Osteoblast (primary cell): ENCODE measurements around the gene YIPF1. TPM values are rescaled to one million over a fixed set of nuclear protein-coding genes. Genes with fewer than 3 reads are reported as not detected.

ENCODE experiments used
- DNase-seq: peaks from one replicate; pipeline ENCODE4 v3.0.0; 2011; ENCODE audit warnings: low spot score, mixed read lengths; ENCODE audit not compliant: insufficient read length; ENCODE audit errors: missing footprints
- H2AFZ ChIP-seq: 2 replicates; pipeline ENCODE4 v1.6.0; 2011; ENCODE audit warnings: mild to moderate bottlenecking, low read length
- H3K27ac ChIP-seq: 2 replicates; pipeline ENCODE4 v1.5.1; 2011; ENCODE audit warnings: mild to moderate bottlenecking, low read depth, low read length, moderate library complexity
- H3K27me3 ChIP-seq: 2 replicates; pipeline ENCODE4 v1.6.0; 2012; ENCODE audit warnings: mild to moderate bottlenecking, control low read depth, inconsistent platforms, low read length, moderate library complexity; ENCODE audit not compliant: insufficient read depth
- H3K36me3 ChIP-seq: 2 replicates; pipeline ENCODE4 v1.5.1; 2011; ENCODE audit warnings: mild to moderate bottlenecking, low read length, control low read depth, moderate library complexity; ENCODE audit not compliant: insufficient read depth
- H3K4me1 ChIP-seq: 2 replicates; pipeline ENCODE4 v1.5.1; 2011; ENCODE audit warnings: mild to moderate bottlenecking, low read length, control low read depth, moderate library complexity; ENCODE audit not compliant: insufficient read depth
- H3K4me2 ChIP-seq: 2 replicates; pipeline ENCODE4 v1.6.0; 2011; ENCODE audit warnings: mild to moderate bottlenecking, low read length; ENCODE audit not compliant: insufficient read depth
- H3K4me3 ChIP-seq: fragments of 200-600 bp; sonication (generic); 3 replicates; pipeline ENCODE4 v1.5.1; 2012; ENCODE audit warnings: mild to moderate bottlenecking, low read length, inconsistent platforms; ENCODE audit not compliant: insufficient read depth
- H3K79me2 ChIP-seq: 2 replicates; pipeline ENCODE4 v1.6.0; 2012; ENCODE audit warnings: mild to moderate bottlenecking, low read length, control low read depth, inconsistent platforms; ENCODE audit not compliant: insufficient read depth
- H3K9me3 ChIP-seq: 2 replicates; pipeline ENCODE4 v1.5.1; 2011; ENCODE audit warnings: low read depth, low read length, control low read depth
- H4K20me1 ChIP-seq: 2 replicates; pipeline ENCODE4 v1.6.0; 2012; ENCODE audit warnings: mild to moderate bottlenecking, low read length, control low read depth; ENCODE audit not compliant: insufficient read depth
- total RNA-seq: library from RNA; depleted of rRNA; stranded (reverse); fragments of >200 nt; gene quantifications from 2 replicates; pipeline ENCODE4 v1.2.3, GENCODE V29; 2012
- TF ChIP-seq, protein P1 (sequence below): IDR thresholded peaks from 2 replicates; pipeline ENCODE4 v1.5.1; 2011; ENCODE audit warnings: mild to moderate bottlenecking, low read depth, low read length, moderate library complexity; ENCODE audit errors: extremely low read depth

The YIPF1 gene
- total RNA-seq, 1 donor, result 23.2 TPM

DNA sequence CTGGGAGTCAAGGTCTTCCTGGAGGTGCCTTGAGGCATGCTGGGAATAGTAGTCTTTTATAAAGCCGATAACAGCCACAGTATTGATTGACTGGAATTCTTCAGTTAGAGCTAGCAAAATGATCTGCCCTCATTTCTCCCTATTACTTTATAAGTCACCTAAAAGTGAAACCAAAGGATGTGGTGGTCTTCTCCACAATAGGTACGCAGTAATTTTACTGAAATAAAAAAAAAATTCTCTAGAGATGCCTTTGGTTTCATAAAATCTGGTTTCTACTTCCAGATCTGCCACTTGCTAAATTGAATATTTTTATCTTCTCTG lies 51.0 kb downstream of the YIPF1 start:
- H3K27ac ChIP-seq, result peak overlapping the region; percentile 79
- H3K9me3 ChIP-seq, result no peaks in the 10 kb centered on the region
- peaks cover 23% of the 10 kb centered on the region for H3K4me1 ChIP-seq
- peak overlapping the region; percentile 79 for H3K4me3 ChIP-seq
- TF ChIP-seq, protein P1, sequence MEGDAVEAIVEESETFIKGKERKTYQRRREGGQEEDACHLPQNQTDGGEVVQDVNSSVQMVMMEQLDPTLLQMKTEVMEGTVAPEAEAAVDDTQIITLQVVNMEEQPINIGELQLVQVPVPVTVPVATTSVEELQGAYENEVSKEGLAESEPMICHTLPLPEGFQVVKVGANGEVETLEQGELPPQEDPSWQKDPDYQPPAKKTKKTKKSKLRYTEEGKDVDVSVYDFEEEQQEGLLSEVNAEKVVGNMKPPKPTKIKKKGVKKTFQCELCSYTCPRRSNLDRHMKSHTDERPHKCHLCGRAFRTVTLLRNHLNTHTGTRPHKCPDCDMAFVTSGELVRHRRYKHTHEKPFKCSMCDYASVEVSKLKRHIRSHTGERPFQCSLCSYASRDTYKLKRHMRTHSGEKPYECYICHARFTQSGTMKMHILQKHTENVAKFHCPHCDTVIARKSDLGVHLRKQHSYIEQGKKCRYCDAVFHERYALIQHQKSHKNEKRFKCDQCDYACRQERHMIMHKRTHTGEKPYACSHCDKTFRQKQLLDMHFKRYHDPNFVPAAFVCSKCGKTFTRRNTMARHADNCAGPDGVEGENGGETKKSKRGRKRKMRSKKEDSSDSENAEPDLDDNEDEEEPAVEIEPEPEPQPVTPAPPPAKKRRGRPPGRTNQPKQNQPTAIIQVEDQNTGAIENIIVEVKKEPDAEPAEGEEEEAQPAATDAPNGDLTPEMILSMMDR, result no peak
- no peaks in the 10 kb centered on the region for H3K36me3 ChIP-seq
- H3K27me3 ChIP-seq, result no peaks in the 10 kb centered on the region
- H2AFZ ChIP-seq, result peak overlapping the region; percentile 93
- DNase-seq, result no peak
- peaks cover 20% of the 10 kb centered on the region for H3K79me2 ChIP-seq
- H4K20me1 ChIP-seq, result no peaks in the 10 kb centered on the region
- peak overlapping the region; percentile 95 for H3K4me2 ChIP-seq

DNA sequence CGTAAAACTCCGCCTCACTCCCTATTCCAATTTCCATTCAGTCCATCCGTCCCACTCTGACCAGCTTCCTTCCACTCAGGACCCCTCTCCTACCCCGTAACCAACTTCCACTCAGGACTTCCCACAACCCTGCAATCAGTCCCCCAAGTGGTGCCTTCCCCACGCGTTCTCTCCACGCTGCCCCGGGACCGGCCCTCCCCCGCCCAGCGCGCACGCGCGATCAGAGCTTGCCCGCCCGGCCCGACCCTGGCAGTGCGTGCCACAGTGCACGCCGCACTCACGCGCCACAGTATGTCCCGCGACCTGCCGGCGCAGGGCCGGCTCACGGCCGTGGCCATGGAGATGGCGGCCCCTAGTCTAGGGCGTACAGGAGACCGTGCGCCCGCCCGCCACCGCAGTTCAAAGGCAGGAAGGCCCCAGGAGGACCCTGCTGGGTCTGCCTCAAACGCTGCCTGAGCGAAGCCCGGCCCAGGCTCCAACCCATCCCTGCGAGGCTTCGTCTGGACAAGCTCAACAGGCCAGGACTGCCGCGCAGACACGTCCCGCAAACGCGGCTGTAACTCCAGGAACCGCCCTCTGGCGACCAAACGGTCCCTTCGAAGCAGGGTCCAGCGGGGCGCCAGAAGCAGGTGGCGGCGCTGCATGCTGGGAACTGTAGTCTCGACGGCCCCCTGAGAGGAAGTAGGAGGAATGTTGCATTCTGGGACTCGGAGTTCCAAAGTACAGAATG lies 51.5 kb downstream of the YIPF1 start, which contains the start of gene NDC1:
TSS of gene NDC1 (minus strand) at position 373 of the 730 bp plus-strand sequence. CDS start at position 338, 35 bp downstream.
- no peaks in the 10 kb centered on the region for H3K9me3 ChIP-seq
- H3K79me2 ChIP-seq, result peaks cover 22% of the 10 kb centered on the region
- no peaks in the 10 kb centered on the region for H3K36me3 ChIP-seq
- H2AFZ ChIP-seq, result peak within 1 kb of the TSS; percentile 93
- H3K4me3 ChIP-seq, result peak within 1 kb of the TSS; percentile 79
- H3K4me2 ChIP-seq, result peak within 1 kb of the TSS; percentile 95
- H4K20me1 ChIP-seq, result no peaks in the 10 kb centered on the region
- TF ChIP-seq, protein P1, result no peak
- DNase-seq, result peak; percentile 90
- peaks cover 23% of the 10 kb centered on the region for H3K4me1 ChIP-seq
- peak within 1 kb of the TSS; percentile 79 for H3K27ac ChIP-seq
- no peaks in the 10 kb centered on the region for H3K27me3 ChIP-seq

DNA sequence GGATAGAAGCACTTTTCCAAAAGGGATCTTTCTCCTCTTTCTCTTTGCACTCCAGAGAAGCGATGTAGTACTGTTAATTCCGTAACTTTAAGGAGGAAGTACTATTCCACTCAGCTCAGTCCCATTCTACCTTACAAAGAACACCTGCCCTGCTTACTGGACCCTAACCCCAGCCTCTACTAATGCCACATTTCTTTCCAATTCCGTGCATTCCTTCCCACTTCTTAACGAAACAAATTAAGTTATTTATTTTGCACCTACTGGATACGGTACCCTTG lies 52.0 kb downstream of the YIPF1 start:
- H3K9me3 ChIP-seq, result no peaks in the 10 kb centered on the region
- TF ChIP-seq, protein P1, result no peak
- peaks cover 23% of the 10 kb centered on the region for H3K4me1 ChIP-seq
- peaks cover 28% of the 10 kb centered on the region for H3K79me2 ChIP-seq
- peak overlapping the region; percentile 79 for H3K4me3 ChIP-seq
- no peaks in the 10 kb centered on the region for H3K36me3 ChIP-seq
- no peaks in the 10 kb centered on the region for H4K20me1 ChIP-seq
- peak overlapping the region; percentile 95 for H3K4me2 ChIP-seq
- peak overlapping the region; percentile 79 for H3K27ac ChIP-seq
- H2AFZ ChIP-seq, result peak overlapping the region; percentile 93
- DNase-seq, result no peak
- no peaks in the 10 kb centered on the region for H3K27me3 ChIP-seq

DNA sequence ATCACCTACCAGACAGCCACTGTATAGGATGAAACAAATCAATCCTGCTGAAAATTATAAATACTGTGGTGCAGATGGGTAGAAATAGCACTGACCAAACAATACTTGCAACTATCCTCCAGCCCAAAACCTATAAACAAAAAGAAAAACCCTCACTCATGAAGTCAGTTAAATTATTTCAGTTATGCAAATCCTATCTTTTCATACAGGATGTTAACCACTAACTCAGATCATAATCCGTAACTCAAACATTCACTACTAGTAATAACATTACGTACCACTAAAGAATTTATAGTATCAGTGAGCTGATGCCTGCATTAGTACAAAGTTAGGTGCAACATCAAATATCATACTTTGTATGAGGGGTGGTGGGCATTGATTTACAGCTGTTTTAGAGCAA lies 54.1 kb downstream of the YIPF1 start:
- Histone ChIP-seq H3K4me3 (no peak overlapping the region), H3K9me3 (no peaks in the 10 kb centered on the region), H3K79me2 (peaks cover 32% of the 10 kb centered on the region), H3K27me3 (no peaks in the 10 kb centered on the region), H3K4me2 (peak overlapping the region; percentile 55), H4K20me1 (no peaks in the 10 kb centered on the region), H3K36me3 (no peaks in the 10 kb centered on the region), H3K27ac (peak overlapping the region; percentile 29), H2AFZ (no peak overlapping the region), H3K4me1 (peaks cover 23% of the 10 kb centered on the region)
- TF ChIP-seq, protein P1, result no peak
- peak; percentile 81 for DNase-seq
